HepG2 (cell line): ENCODE measurements around the gene RPP21. TPM values are rescaled to one million over a fixed set of nuclear protein-coding genes. Genes with fewer than 3 reads are reported as not detected.

Source experiments
- ATAC-seq: fragments of 200-7000 bp; cut with Tn5 transposase; 3 replicates; pipeline ENCODE4 v1.9.1; 2020; ENCODE audit warnings: mild to moderate bottlenecking, moderate library complexity
- BruUV-seq: library from RNA; stranded (reverse); fragments of 400-500 nt; replicated peaks from 2 replicates; lab custom pipeline; 2021; lab: Mats Ljungman, UMichigan
- CTCF ChIA-PET: fragments of 300-600 bp; formaldehyde crosslinking; extraction: SDS; loops from one replicate; lab custom pipeline; 2021; ENCODE audit warnings: low total read pairs, inconsistent platforms, low intra/inter-chr PET ratio; lab: Yijun Ruan, JAX
- POLR2A ChIA-PET: fragments of 350-600 bp; sonication (Branson Sonifier 250); formaldehyde crosslinking; loops from one replicate; lab custom pipeline; 2020; ENCODE audit warnings: antibody characterized with exemption, inconsistent platforms; lab: Yijun Ruan, JAX
- DNase-seq: peaks from one replicate; pipeline ENCODE4 v3.0.0-alpha.2; 2015; ENCODE audit warnings: low spot score
- FAIRE-seq: peaks from 3 replicates; lab custom pipeline; 2011; peaks lifted over from hg19 to GRCh38; lab: Jason Lieb, UNC
- H2AFZ ChIP-seq: one replicate; pipeline ENCODE4 v1.6.1; 2011; ENCODE audit warnings: low read length, inconsistent platforms
- H3K27ac ChIP-seq: fragments of 300-600 bp; 3 replicates; pipeline ENCODE4 v1.8.0; 2011; ENCODE audit warnings: mixed run types, mild to moderate bottlenecking, mixed read lengths, low read length, inconsistent platforms; ENCODE audit not compliant: insufficient read depth; ENCODE audit errors: extremely low read length
- H3K27me3 ChIP-seq, 2 experiments: fragments of 200-600 bp in 1 of 2; 2 replicates in 1 of 2; 3 replicates in 1 of 2; pipeline versions ENCODE4 v1.6.0 to v1.8.0; 2011; ENCODE audit warnings: low read length in 2 of 2, mild to moderate bottlenecking in 2 of 2, moderate library complexity in 2 of 2, inconsistent platforms in 1 of 2; ENCODE audit not compliant: insufficient read depth in 2 of 2, control insufficient read depth in 1 of 2
- H3K36me3 ChIP-seq, 2 experiments: fragments of 200-600 bp in 1 of 2; replicated peaks in 1 of 2; 2 replicates in 1 of 2; 3 replicates in 1 of 2; pipeline versions ENCODE4 v1.5.1 to v1.8.0; 2011; ENCODE audit warnings: low read length in 2 of 2, inconsistent platforms in 1 of 2; ENCODE audit not compliant: insufficient read depth in 2 of 2, control insufficient read depth in 1 of 2
- H3K4me1 ChIP-seq: 2 replicates; pipeline ENCODE4 v1.5.1; 2012; ENCODE audit warnings: low read length, inconsistent platforms; ENCODE audit not compliant: insufficient read depth
- H3K4me2 ChIP-seq: 2 replicates; pipeline ENCODE4 v1.6.0; 2011; ENCODE audit warnings: low read depth, low read length, inconsistent platforms
- H3K4me3 ChIP-seq, 3 experiments: fragments of 200-600 bp in 1 of 3; sonication (generic), shearing (Covaris generic) in 1 of 3; replicated peaks in 1 of 3; 2 replicates each; pipeline ENCODE4 v1.5.1; 2011 to 2016; ENCODE audit warnings: low read length in 3 of 3, inconsistent platforms in 2 of 3, low read depth in 2 of 3, mild to moderate bottlenecking in 2 of 3, control low read depth in 1 of 3, mixed read lengths in 1 of 3; ENCODE audit not compliant: insufficient read depth in 1 of 3
- H3K79me2 ChIP-seq: one replicate; pipeline ENCODE4 v1.6.1; 2011; ENCODE audit warnings: low read length, inconsistent platforms; ENCODE audit not compliant: insufficient read depth
- H3K9ac ChIP-seq: 2 replicates; pipeline ENCODE4 v1.6.0; 2011; ENCODE audit warnings: mild to moderate bottlenecking, low read depth, low read length, inconsistent platforms; ENCODE audit not compliant: insufficient read depth
- H3K9me3 ChIP-seq: 2 replicates; pipeline ENCODE4 v1.5.1; 2012; ENCODE audit warnings: mild to moderate bottlenecking, low read length
- H4K20me1 ChIP-seq: 2 replicates; pipeline ENCODE4 v1.6.0; 2011; ENCODE audit warnings: inconsistent platforms, mild to moderate bottlenecking, low read length, moderate library complexity; ENCODE audit not compliant: insufficient read depth
- CEBPG ChIP-seq: IDR thresholded peaks from 2 replicates; pipeline ENCODE4 v1.6.1; 2016
- CREB1 ChIP-seq, 2 experiments: fragments of 450-650 bp in 1 of 2; IDR thresholded peaks; 2 replicates each; pipeline ENCODE4 v1.6.1; 2016 to 2017; ENCODE audit warnings: control low read depth in 1 of 2, mild to moderate bottlenecking in 1 of 2, missing compliant biosample characterization in 1 of 2, missing genetic modification characterization in 1 of 2
- EP300 ChIP-seq, 3 experiments: sonication (generic) in 1 of 3; formaldehyde crosslinking in 1 of 3; IDR thresholded peaks; 2 replicates each; pipeline versions ENCODE4 v1.5.1 to v1.6.1; 2011 to 2020; ENCODE audit warnings: low read depth in 2 of 3, low read length in 2 of 3, borderline replicate concordance in 1 of 3, improper control_type of control experiment in 1 of 3, mild to moderate bottlenecking in 1 of 3, missing genetic modification reagents in 1 of 3, moderate library complexity in 1 of 3
- HCFC1 ChIP-seq: fragments of 150-350 bp; IDR thresholded peaks from 2 replicates; pipeline ENCODE4 v1.6.1; 2014; ENCODE audit warnings: low read depth, low read length
- HNF4G ChIP-seq, 2 experiments: sonication (generic) in 1 of 2; formaldehyde crosslinking in 1 of 2; IDR thresholded peaks; 2 replicates each; pipeline versions ENCODE4 v1.4.0 to v1.6.1; 2011 to 2020; ENCODE audit warnings: borderline replicate concordance in 2 of 2, low read depth in 2 of 2, mild to moderate bottlenecking in 2 of 2, low read length in 1 of 2, missing genetic modification reagents in 1 of 2, moderate library complexity in 1 of 2
- HOMEZ ChIP-seq: IDR thresholded peaks from 2 replicates; pipeline ENCODE4 v1.6.1; 2016; ENCODE audit warnings: low read depth
- HOXA9 ChIP-seq: sonication (generic); formaldehyde crosslinking; IDR thresholded peaks from 2 replicates; pipeline ENCODE4 v1.8.1; 2022; ENCODE audit warnings: missing genetic modification reagents, mild to moderate bottlenecking, moderate library complexity, borderline replicate concordance
- MAX ChIP-seq: IDR thresholded peaks from 2 replicates; pipeline ENCODE4 v1.6.1; 2012; ENCODE audit warnings: inconsistent platforms
- MIER2 ChIP-seq: IDR thresholded peaks from 2 replicates; pipeline ENCODE4 v1.6.1; 2016; ENCODE audit warnings: missing biosample characterization, missing genetic modification reagents
- NR2F2 ChIP-seq: IDR thresholded peaks from 2 replicates; pipeline ENCODE4 v1.6.1; 2012; ENCODE audit warnings: low read depth, inconsistent platforms, borderline replicate concordance
- RARA ChIP-seq: IDR thresholded peaks from 2 replicates; pipeline ENCODE4 v1.6.1; 2016; ENCODE audit warnings: missing genetic modification reagents, missing compliant biosample characterization
- ZMYM4 ChIP-seq: sonication (generic); formaldehyde crosslinking; IDR thresholded peaks from 2 replicates; pipeline ENCODE4 v1.8.1; 2023; ENCODE audit warnings: mild to moderate bottlenecking, missing genetic modification reagents
- ZNF432 ChIP-seq: sonication (generic); formaldehyde crosslinking; IDR thresholded peaks from 2 replicates; pipeline ENCODE4 v1.5.0; 2020; ENCODE audit warnings: missing genetic modification reagents, mild to moderate bottlenecking, borderline replicate concordance
- ZNF577 ChIP-seq: sonication (generic); formaldehyde crosslinking; IDR thresholded peaks from 2 replicates; pipeline ENCODE4 v1.4.0; 2020; ENCODE audit warnings: mild to moderate bottlenecking, low read depth, missing genetic modification reagents, borderline replicate concordance
- WGBS: methylation state at CpG from one replicate; pipeline ENCODE4 v1.1.6; 2017; ENCODE audit warnings: low lambda C conversion rate; 5-methylcytosine and 5-hydroxymethylcytosine counted together
- in situ Hi-C: cut with HindIII; loops from 2 replicates; pipeline ENCODE4 v1.10.0; 2017; ENCODE audit warnings: low pct_unique_long_range_greater_than_20kb; ENCODE audit not compliant: extremely low pct_ligation_motif_present
- intact Hi-C: fragments of 100-400 bp; cut with micrococcal nuclease; formaldehyde crosslinking; loops from one replicate; pipeline ENCODE4 v1.10.0; 2022; ENCODE audit not compliant: unreplicated experiment
- polyA plus RNA-seq, 8 experiments: library from polyadenylated mRNA; depleted of rRNA in 3 of 8; stranded (reverse) in 7 of 8; unstranded in 1 of 8; fragments of >200 nt; fragmentation: Illumina TruSeq in 4 of 8; extraction: Trizol in 4 of 8; gene quantifications; 2 replicates each; pipeline versions ENCODE4 v1.2.1 to v1.2.3, GENCODE V29; 2011 to 2016; ENCODE audit warnings: low read depth in 4 of 8, missing spikeins in 1 of 8, mixed read lengths in 1 of 8; ENCODE audit not compliant: insufficient read depth in 1 of 8
- total RNA-seq, 5 experiments: library from RNA; depleted of rRNA; stranded (reverse); fragments of >200 nt; fragmentation: Illumina TruSeq; extraction: Trizol; gene quantifications; 2 replicates each; pipeline ENCODE4 v1.2.3, GENCODE V29; 2016; ENCODE audit warnings: low read depth in 1 of 5
- TF ChIP-seq, protein P1 (sequence below), 2 experiments: IDR thresholded peaks; 2 replicates each; pipeline ENCODE4 v1.6.1; 2011 to 2012; ENCODE audit warnings: low read length in 2 of 2, borderline replicate concordance in 1 of 2, low read depth in 1 of 2, mild to moderate bottlenecking in 1 of 2, moderate library complexity in 1 of 2

The RPP21 gene
- total and polyA plus RNA-seq, 2 of the 13 experiments (the other 11 are each of a cell fraction or from before 2014, with no cell fraction given), result 53.1 to 72.3 TPM

DNA sequence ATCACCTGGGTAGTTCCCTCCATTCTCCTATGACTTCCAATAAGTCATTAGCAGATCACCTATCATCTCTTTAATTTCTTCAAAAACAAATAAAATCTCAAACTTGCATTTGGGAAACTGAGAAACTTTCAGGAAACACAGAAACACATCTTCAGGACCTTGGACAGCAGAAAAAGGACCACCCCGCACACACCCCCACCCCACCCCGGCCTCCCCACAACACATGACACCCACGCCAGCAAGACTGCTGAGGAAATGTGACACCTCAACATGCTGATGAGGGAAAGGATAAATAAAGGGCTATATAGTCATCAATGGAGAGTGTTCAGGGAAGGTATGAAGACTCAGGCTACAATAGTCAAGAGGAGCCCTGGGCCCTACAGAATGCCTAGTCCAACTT lies 33.9 kb upstream of the RPP21 start (continued):
- TF ChIP-seq, protein P1, sequence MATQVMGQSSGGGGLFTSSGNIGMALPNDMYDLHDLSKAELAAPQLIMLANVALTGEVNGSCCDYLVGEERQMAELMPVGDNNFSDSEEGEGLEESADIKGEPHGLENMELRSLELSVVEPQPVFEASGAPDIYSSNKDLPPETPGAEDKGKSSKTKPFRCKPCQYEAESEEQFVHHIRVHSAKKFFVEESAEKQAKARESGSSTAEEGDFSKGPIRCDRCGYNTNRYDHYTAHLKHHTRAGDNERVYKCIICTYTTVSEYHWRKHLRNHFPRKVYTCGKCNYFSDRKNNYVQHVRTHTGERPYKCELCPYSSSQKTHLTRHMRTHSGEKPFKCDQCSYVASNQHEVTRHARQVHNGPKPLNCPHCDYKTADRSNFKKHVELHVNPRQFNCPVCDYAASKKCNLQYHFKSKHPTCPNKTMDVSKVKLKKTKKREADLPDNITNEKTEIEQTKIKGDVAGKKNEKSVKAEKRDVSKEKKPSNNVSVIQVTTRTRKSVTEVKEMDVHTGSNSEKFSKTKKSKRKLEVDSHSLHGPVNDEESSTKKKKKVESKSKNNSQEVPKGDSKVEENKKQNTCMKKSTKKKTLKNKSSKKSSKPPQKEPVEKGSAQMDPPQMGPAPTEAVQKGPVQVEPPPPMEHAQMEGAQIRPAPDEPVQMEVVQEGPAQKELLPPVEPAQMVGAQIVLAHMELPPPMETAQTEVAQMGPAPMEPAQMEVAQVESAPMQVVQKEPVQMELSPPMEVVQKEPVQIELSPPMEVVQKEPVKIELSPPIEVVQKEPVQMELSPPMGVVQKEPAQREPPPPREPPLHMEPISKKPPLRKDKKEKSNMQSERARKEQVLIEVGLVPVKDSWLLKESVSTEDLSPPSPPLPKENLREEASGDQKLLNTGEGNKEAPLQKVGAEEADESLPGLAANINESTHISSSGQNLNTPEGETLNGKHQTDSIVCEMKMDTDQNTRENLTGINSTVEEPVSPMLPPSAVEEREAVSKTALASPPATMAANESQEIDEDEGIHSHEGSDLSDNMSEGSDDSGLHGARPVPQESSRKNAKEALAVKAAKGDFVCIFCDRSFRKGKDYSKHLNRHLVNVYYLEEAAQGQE (IDR thresholded peaks at IDR 0.05; ENCODE audit: borderline replicate concordance in 1 of 2, low read depth in 1 of 2, low read length in 2 of 2), result peak; percentile 37 to 92
- TF ChIP-seq MIER2 (CRISPR knock-in tag), result peak; percentile 50; the same call in 1 of the 2 replicates

- intact Hi-C loops (no loop called here), in situ Hi-C loops (no loop called here)
- peak; percentile 53 for FAIRE-seq
- no peaks in the 10 kb centered on the region for H3K27me3 ChIP-seq
- H3K4me3 ChIP-seq, result no peak overlapping the region
- peaks cover 46% of the 10 kb centered on the region for H4K20me1 ChIP-seq
- peak; percentile 27 for DNase-seq
- POLR2A ChIA-PET, result interaction anchor here (0.6 to 4.4 kb wide), 4 partner anchors 11 to 245 kb away, joined by 3 to 23 read pairs (median 3); partner anchors contain the start of genes TRIM26 and TRIM39
- peak; percentile 60 for ATAC-seq
- H3K27ac ChIP-seq, result peak overlapping the region; percentile 25
- H3K9me3 ChIP-seq, result no peaks in the 10 kb centered on the region
- BruUV-seq, result no TSS peak
- H3K79me2 ChIP-seq, result peaks cover 88% of the 10 kb centered on the region
- CTCF ChIA-PET, result no interaction called here
- no peak overlapping the region for H3K9ac ChIP-seq
- H3K36me3 ChIP-seq, result peaks cover 26 to 67% of the 10 kb centered on the region in 2 experiments
- H3K4me2 ChIP-seq, result peak overlapping the region; percentile 15; the same call in 1 of the 2 replicates
- 36% methylated on average over 1 of the region's 1 CpG for WGBS
- H3K4me1 ChIP-seq, result peaks cover 20% of the 10 kb centered on the region
- H2AFZ ChIP-seq, result no peak overlapping the region
- 0 out of 2 replicates have a peak, but pooled peaks have one; percentile 16 for TF ChIP-seq MAX
- TF ChIP-seq CEBPG (CRISPR knock-in tag), result peak; percentile 70
- peak; percentile 19; the same call in 1 of the 2 replicates for TF ChIP-seq RARA (CRISPR knock-in tag)
- peak in 1 of 2 experiments; percentile 44; a peak in 2 of 4 replicates for TF ChIP-seq EP300 (IDR thresholded peaks at IDR 0.05; ENCODE audit: low read depth in 2 of 2, low read length in 2 of 2)
- no peak for TF ChIP-seq EP300 (CRISPR knock-in tag; IDR thresholded peaks at IDR 0.05; ENCODE audit: borderline replicate concordance)
- TF ChIP-seq NR2F2, result peak; percentile 52; the same call in 1 of the 2 replicates
- TF ChIP-seq ZNF577 (CRISPR knock-in tag), result no peak
- TF ChIP-seq HNF4G (IDR thresholded peaks at IDR 0.05; ENCODE audit: borderline replicate concordance, low read depth, low read length), result peak; percentile 87
- TF ChIP-seq HNF4G (CRISPR knock-in tag; IDR thresholded peaks at IDR 0.05; ENCODE audit: borderline replicate concordance, low read depth), result no peak
- TF ChIP-seq ZNF432 (CRISPR knock-in tag), result no peak
- no peak for TF ChIP-seq HCFC1
- TF ChIP-seq HOMEZ (CRISPR knock-in tag), result 0 out of 2 replicates have a peak, but pooled peaks have one; percentile 21
- TF ChIP-seq CREB1 (IDR thresholded peaks at IDR 0.05), result no peak
- TF ChIP-seq CREB1 (CRISPR knock-in tag; IDR thresholded peaks at IDR 0.05), result 0 out of 2 replicates have a peak, but pooled peaks have one; percentile 25
- no peak for TF ChIP-seq HOXA9
- peak; percentile 35; the same call in 1 of the 2 replicates for TF ChIP-seq ZMYM4
- TF ChIP-seq MIER2 (CRISPR knock-in tag), result peak; percentile 78; the same call in 1 of the 2 replicates
These were observed 33.3 kb upstream of the RPP21 start for GRCh38 chr6:30311671-30312070.
